22Rv1 (cell line): ENCODE measurements around the gene DNTT.

Experiments used
- H3K27ac ChIP-seq: fragments of 450-650 bp; 2 replicates; pipeline ENCODE4 v1.5.1; 2017
- ZFX ChIP-seq: fragments of 450-650 bp; IDR thresholded peaks from 2 replicates; pipeline ENCODE4 v1.6.1; 2017; ENCODE audit warnings: antibody characterized with exemption, borderline replicate concordance
- TF ChIP-seq, protein P1 (sequence below): fragments of 450-650 bp; IDR thresholded peaks from 2 replicates; pipeline ENCODE4 v1.5.1; 2017; ENCODE audit warnings: mild to moderate bottlenecking

The DNTT gene

DNA sequence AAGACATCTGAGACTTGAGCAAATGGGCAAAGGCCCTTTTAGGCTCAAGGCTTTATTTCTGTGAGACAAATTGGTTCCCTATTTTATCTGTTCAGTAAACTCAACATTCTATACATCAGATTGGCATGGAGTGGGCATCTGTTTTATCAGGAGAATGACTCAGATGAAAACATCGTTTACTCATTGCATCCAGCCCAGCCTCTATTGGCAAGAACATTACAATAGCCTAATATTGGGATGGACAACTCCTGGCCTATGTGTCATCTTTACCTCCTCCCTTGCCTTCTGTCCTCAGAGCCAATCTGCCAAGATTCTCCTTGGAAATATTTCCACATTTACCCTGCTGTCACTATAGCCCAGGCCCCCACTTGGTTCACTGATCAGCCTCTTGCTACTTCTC, 27.4 kb upstream of the DNTT start:
- no peak overlapping the region for H3K27ac ChIP-seq
- TF ChIP-seq, protein P1, sequence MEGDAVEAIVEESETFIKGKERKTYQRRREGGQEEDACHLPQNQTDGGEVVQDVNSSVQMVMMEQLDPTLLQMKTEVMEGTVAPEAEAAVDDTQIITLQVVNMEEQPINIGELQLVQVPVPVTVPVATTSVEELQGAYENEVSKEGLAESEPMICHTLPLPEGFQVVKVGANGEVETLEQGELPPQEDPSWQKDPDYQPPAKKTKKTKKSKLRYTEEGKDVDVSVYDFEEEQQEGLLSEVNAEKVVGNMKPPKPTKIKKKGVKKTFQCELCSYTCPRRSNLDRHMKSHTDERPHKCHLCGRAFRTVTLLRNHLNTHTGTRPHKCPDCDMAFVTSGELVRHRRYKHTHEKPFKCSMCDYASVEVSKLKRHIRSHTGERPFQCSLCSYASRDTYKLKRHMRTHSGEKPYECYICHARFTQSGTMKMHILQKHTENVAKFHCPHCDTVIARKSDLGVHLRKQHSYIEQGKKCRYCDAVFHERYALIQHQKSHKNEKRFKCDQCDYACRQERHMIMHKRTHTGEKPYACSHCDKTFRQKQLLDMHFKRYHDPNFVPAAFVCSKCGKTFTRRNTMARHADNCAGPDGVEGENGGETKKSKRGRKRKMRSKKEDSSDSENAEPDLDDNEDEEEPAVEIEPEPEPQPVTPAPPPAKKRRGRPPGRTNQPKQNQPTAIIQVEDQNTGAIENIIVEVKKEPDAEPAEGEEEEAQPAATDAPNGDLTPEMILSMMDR, result no peak
- no peak for TF ChIP-seq ZFX

GRCh38 chr10:96279191-96279641, 25.0 kb upstream of the DNTT start:
- TF ChIP-seq, protein P1, result no peak
- no peak for TF ChIP-seq ZFX
- H3K27ac ChIP-seq, result no peak overlapping the region

DNA sequence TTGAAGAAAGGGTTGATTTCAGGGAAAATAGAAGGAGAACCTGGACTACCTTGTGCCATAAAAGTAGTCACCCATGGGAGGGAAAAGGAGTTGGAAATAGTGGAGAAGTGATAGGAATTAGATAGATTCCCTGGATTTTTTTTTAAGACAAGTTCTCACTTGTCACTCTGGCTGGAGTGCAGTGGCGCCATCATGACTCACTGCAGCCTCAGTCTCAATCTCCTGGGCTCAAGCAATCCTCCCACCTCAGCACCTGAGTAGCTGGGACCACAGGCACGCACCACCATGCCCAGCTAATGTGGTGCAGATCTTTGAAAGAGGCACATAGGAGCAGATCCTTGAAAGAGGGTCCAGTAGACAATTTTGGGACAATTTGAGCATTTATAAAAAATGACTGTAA, 23.4 kb upstream of the DNTT start:
- no peak overlapping the region for H3K27ac ChIP-seq
- TF ChIP-seq ZFX, result no peak
- TF ChIP-seq, protein P1, result no peak

- no peak overlapping the region for H3K27ac ChIP-seq
- TF ChIP-seq, protein P1, result no peak
- no peak for TF ChIP-seq ZFX
These were observed 22.7 kb upstream of the DNTT start for GRCh38 chr10:96281444-96282029.

- TF ChIP-seq ZFX, result no peak
- TF ChIP-seq, protein P1, result no peak
- no peak overlapping the region for H3K27ac ChIP-seq
These were observed 20.9 kb upstream of the DNTT start for GRCh38 chr10:96283351-96283750.

- TF ChIP-seq, protein P1, result no peak
- TF ChIP-seq ZFX, result no peak
- no peak overlapping the region for H3K27ac ChIP-seq
These were observed 20.5 kb upstream of the DNTT start for GRCh38 chr10:96283756-96284155.

- TF ChIP-seq ZFX, result no peak
- TF ChIP-seq, protein P1, result no peak
- H3K27ac ChIP-seq, result no peak overlapping the region
These were observed 18.9 kb upstream of the DNTT start for GRCh38 chr10:96285331-96285752.
